ENCODE data around the gene RSPH10B2.
"Not testable (repeated sequence)": the region's sequence is repeated elsewhere in the genome, so short reads cannot be mapped to it uniquely, and the experiment has no call there.

- not testable (repeated sequence) for TF ChIP-seq ZBTB44 (CRISPR knock-in tag; IDR thresholded peaks at IDR 0.05); RCOR2 (CRISPR knock-in tag; IDR thresholded peaks at IDR 0.05); ZSCAN29 (CRISPR knock-in tag; conservative IDR thresholded peaks at IDR 0.05)
These were observed 88.5 kb downstream of the RSPH10B2 start for GRCh38 chr7:6842278-6842921.

All from HepG2 (cell line).